Activated T-cell treated with anti-CD3 and anti-CD28 coated beads, Interleukin-2, amount 50 U/mL, for 72 hours (primary cell): ENCODE data around the gene PDCD7. TPM values are rescaled to one million over a fixed set of nuclear protein-coding genes. Genes with fewer than 3 reads are reported as not detected.
A peak's percentile ranks its signal among the peaks of the same experiment; 100 is the strongest.
"Not testable (repeated sequence)": the region's sequence is repeated elsewhere in the genome, so short reads cannot be mapped to it uniquely, and the experiment has no call there.

Experiments used
- ATAC-seq, 2 donors: fragments of 150-1000 bp; cut with Tn5 transposase; replicated peaks in 1 of 2; 2 replicates each; pipeline ENCODE4 v1.10.0; 2021; ENCODE audit warnings: moderate library complexity in 2 of 2, mild to moderate bottlenecking in 1 of 2
- DNase-seq, 2 donors: peaks; one replicate each; pipeline ENCODE4 v3.0.0; 2021 to 2022; ENCODE audit warnings: mixed read lengths in 1 of 2
- H3K27ac Mint-ChIP-seq: one replicate; pipeline ENCODE4 v1.8.0; 2022; ENCODE audit warnings: mild to moderate bottlenecking, moderate library complexity, mixed read lengths
- H3K27me3 Mint-ChIP-seq: one replicate; pipeline ENCODE4 v1.8.0; 2022; ENCODE audit warnings: low read depth, mixed read lengths
- H3K36me3 Mint-ChIP-seq, 2 donors: one replicate each; pipeline ENCODE4 v1.8.0; 2022; ENCODE audit warnings: mixed read lengths in 2 of 2, mild to moderate bottlenecking in 1 of 2; ENCODE audit not compliant: insufficient read depth in 2 of 2
- H3K4me1 Mint-ChIP-seq: one replicate; pipeline ENCODE4 v1.8.0; 2022; ENCODE audit warnings: low read depth, mixed read lengths
- H3K4me3 Mint-ChIP-seq, 2 donors: one replicate each; pipeline ENCODE4 v1.8.0; 2022; ENCODE audit warnings: mild to moderate bottlenecking in 2 of 2, mixed read lengths in 2 of 2, moderate library complexity in 2 of 2
- H3K9me3 Mint-ChIP-seq, 2 donors: one replicate each; pipeline ENCODE4 v1.8.0; 2022; ENCODE audit warnings: mixed read lengths in 2 of 2
- total RNA-seq, 2 donors: library from RNA; stranded (reverse); gene quantifications; one replicate each; pipeline ENCODE4 v1.2.3, GENCODE V29; 2022

The PDCD7 gene
- total RNA-seq, 2 donors from 2014 or later, result 47.4 to 49.0 TPM

- DNase-seq, result no peak
- no peak overlapping the region for H3K4me3 Mint-ChIP-seq
- H3K27me3 Mint-ChIP-seq, result no peaks in the 10 kb centered on the region
- H3K4me1 Mint-ChIP-seq, result no peaks in the 10 kb centered on the region
- no peak overlapping the region for H3K27ac Mint-ChIP-seq
- H3K36me3 Mint-ChIP-seq, result no peaks in the 10 kb centered on the region
- H3K9me3 Mint-ChIP-seq, result no peaks in the 10 kb centered on the region
- no peak for ATAC-seq
Observed at GRCh38 chr15:65094294-65094995, 39.2 kb downstream of the PDCD7 start.

DNA sequence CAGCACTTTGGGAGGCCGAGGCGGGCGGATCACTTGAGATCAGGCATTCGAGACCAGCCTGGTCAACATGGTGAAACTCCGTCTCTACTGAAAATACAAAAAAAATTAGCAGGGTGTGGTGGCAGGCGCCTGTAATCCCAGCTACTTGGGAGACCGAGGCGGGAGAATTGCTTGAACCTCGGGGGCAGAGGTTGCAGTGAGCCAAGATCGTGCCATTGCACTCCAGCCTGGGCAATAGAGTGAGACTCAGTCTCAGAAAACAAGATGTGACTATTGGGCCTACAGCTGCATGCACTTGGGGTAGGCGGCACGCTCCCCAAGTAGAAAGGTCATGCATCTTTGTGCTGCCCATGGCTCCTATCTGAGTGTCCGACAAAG, 39.8 kb downstream of the PDCD7 start:
- H3K27ac Mint-ChIP-seq, H3K4me1 Mint-ChIP-seq, H3K9me3 Mint-ChIP-seq, ATAC-seq, H3K36me3 Mint-ChIP-seq, H3K4me3 Mint-ChIP-seq, DNase-seq, H3K27me3 Mint-ChIP-seq: not testable (repeated sequence)

DNA sequence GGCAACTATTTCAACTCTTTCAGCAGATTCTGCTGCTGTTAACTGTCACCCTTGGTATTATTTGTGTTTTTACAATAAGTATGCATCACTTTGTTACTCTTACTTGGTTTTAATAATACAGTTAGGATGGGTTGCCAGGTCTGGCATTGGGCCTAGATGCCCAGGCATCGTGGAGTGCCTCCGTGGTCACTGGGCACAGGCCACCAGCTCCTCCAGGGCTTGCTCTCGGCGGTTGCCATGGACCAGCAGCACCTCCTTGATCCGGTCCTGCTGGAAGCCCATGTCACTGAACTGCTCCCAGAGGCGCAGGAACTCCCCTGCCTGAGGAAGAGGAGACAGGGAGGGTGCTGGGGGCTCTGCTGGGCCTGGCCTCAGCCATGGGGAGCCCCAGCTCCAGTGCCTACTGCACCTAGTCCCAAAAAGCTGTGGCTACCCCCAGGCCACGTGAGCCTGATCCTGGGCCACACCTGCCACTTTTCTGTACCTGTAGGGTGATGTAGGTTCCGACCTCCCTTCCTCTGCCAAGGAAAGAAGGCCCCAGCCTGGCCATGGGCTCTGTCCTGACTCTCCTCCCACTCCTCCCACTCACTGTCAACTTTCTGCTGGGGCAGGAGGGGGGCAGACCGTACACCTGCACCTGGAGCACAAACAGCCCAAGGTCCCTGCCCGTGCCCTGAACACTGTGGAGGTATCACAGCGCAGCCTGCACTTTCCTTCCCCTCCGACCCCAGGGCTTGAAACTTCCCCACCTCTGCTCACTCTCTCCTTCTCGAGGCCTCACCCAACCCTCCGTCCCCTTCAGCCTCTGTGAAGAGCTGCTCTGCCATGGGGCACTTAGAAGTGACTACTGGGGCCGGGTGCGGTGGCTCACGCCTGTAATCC, 40.5 kb downstream of the PDCD7 start:
- no peak for ATAC-seq
- Mint-ChIP-seq H3K27ac (peak overlapping the region; percentile 46), H3K27me3 (no peaks in the 10 kb centered on the region), H3K9me3 (no peaks in the 10 kb centered on the region), H3K4me3 (no peak overlapping the region), H3K4me1 (no peaks in the 10 kb centered on the region), H3K36me3 (no peaks in the 10 kb centered on the region)
- DNase-seq, result no peak

- Mint-ChIP-seq H3K36me3 (no peaks in the 10 kb centered on the region), H3K4me1 (no peaks in the 10 kb centered on the region), H3K27ac (no peak overlapping the region), H3K4me3 (no peak overlapping the region), H3K9me3 (no peaks in the 10 kb centered on the region), H3K27me3 (no peaks in the 10 kb centered on the region)
- DNase-seq, result no peak
- ATAC-seq, result no peak
Observed at GRCh38 chr15:65091946-65092770, 41.5 kb downstream of the PDCD7 start.

DNA sequence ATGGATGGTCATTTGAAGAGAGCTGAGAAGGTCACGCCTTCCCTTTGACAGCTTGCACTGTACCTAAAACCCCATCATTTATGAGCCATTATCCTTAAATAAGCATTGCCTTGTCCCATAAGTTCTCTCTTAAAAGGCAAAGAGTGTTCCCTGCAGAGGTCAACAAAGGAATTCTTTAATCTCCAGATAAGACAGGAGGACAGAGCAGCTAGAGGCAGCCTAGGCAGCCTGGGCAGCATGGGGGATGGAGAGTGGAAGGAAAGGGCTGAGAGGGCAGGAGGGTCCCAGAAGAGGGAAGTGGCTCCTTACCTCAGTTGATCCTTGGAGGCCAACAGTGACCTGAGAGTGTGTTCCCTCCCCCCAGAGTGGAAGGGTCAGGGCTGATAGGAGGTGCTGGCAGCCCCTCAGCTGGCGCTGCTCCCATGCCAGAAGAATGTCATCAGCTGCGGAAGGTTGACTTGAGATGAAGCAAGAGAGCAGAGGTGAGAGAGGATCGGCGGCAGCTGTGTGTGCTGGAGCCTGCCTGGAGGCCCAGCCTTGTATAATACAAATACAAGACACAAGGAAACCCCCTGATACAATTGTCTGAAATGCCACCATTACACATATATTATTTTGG, 44.3 kb downstream of the PDCD7 start:
- Mint-ChIP-seq H3K4me3 (no peak overlapping the region), H3K36me3 (no peaks in the 10 kb centered on the region), H3K27me3 (peaks cover 3% of the 10 kb centered on the region), H3K9me3 (no peaks in the 10 kb centered on the region), H3K4me1 (no peaks in the 10 kb centered on the region), H3K27ac (no peak overlapping the region)
- ATAC-seq (no peak), DNase-seq (no peak)

DNA sequence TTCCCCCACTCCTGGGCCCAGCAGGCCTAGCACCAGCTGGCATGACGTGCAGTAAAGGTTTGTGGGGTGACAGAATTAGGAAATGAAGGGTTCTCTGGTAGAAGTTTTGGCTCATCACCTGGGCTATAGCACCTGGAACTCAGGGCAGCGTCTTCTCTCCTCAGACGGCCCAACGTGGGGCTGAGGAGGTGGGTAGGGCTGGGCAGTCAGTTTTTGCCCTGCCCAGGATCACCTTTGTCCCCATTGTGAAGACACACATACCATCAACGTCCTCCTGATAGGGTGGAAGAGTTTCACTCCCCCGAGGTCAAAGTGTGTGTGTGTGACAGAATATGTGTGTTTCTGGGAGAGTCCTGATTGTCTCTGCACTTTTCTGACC, 45.0 kb downstream of the PDCD7 start:
- Mint-ChIP-seq H3K4me1 (no peaks in the 10 kb centered on the region), H3K4me3 (no peak overlapping the region), H3K36me3 (no peaks in the 10 kb centered on the region), H3K9me3 (no peaks in the 10 kb centered on the region), H3K27ac (no peak overlapping the region), H3K27me3 (peaks cover 10% of the 10 kb centered on the region)
- ATAC-seq (no peak), DNase-seq (no peak)

DNA sequence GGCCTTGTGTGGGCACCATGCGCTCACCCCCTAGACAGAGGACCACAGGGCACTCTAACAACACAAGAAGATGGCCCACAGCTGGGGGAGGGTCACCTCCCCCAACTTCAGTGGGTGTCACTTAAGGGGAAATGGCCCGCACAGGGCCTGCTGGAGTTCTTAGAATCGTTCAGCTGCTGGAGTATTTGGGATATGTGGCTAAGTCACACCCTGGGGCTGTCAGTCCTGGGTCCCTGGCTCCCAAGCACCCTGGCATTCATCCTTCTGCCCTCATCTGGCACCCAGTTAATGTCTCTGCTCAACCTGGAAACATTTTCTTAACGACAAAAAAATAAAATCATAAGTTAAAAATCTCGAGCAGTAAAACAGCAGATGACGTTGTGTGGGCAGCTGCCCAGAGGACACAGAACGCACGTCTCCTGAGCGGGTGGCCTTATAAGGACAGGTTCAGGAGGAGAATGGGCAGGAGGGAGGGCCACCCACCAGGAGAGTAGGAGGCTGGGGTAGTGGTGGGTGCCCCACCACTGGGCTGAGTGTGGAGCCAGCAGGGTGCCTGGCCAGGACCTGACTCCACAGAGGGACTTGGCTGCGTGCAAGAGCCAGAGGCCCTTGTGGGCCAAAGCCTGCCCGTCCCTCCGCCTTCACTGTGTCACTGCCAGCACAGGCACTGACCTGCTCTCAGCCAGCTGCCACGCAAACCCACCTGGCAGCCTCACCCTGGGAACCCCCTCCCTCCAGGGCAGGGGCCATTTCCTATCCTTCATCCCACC, 45.5 kb downstream of the PDCD7 start:
- Mint-ChIP-seq H3K4me1 (no peaks in the 10 kb centered on the region), H3K36me3 (no peaks in the 10 kb centered on the region), H3K9me3 (no peaks in the 10 kb centered on the region), H3K27ac (no peak overlapping the region), H3K4me3 (no peak overlapping the region), H3K27me3 (peaks cover 13% of the 10 kb centered on the region)
- ATAC-seq (no peak), DNase-seq (no peak)

GRCh38 chr15:65087411-65087810, 46.2 kb downstream of the PDCD7 start:
- ATAC-seq (no peak), DNase-seq (no peak)
- Mint-ChIP-seq H3K27ac (no peak overlapping the region), H3K4me1 (peaks cover 6% of the 10 kb centered on the region), H3K9me3 (no peaks in the 10 kb centered on the region), H3K4me3 (no peak overlapping the region), H3K36me3 (no peaks in the 10 kb centered on the region), H3K27me3 (peaks cover 19% of the 10 kb centered on the region)

- Mint-ChIP-seq H3K27ac (no peak overlapping the region), H3K27me3 (peaks cover 21% of the 10 kb centered on the region), H3K36me3 (no peaks in the 10 kb centered on the region), H3K4me3 (no peak overlapping the region), H3K9me3 (no peaks in the 10 kb centered on the region), H3K4me1 (peaks cover 13% of the 10 kb centered on the region)
- DNase-seq, result no peak
- no peak for ATAC-seq
Observed at GRCh38 chr15:65086680-65087111, 46.9 kb downstream of the PDCD7 start.

GRCh38 chr15:65085990-65086679, 47.5 kb downstream of the PDCD7 start:
- peaks cover 21% of the 10 kb centered on the region for H3K27me3 Mint-ChIP-seq
- H3K27ac Mint-ChIP-seq, result no peak overlapping the region
- peak; percentile 10 to 14 for DNase-seq
- H3K36me3 Mint-ChIP-seq, result no peaks in the 10 kb centered on the region
- H3K9me3 Mint-ChIP-seq, result no peaks in the 10 kb centered on the region
- ATAC-seq, result peak in 1 of 2 donors; percentile 24
- H3K4me1 Mint-ChIP-seq, result peaks cover 15% of the 10 kb centered on the region
- no peak overlapping the region for H3K4me3 Mint-ChIP-seq

DNA sequence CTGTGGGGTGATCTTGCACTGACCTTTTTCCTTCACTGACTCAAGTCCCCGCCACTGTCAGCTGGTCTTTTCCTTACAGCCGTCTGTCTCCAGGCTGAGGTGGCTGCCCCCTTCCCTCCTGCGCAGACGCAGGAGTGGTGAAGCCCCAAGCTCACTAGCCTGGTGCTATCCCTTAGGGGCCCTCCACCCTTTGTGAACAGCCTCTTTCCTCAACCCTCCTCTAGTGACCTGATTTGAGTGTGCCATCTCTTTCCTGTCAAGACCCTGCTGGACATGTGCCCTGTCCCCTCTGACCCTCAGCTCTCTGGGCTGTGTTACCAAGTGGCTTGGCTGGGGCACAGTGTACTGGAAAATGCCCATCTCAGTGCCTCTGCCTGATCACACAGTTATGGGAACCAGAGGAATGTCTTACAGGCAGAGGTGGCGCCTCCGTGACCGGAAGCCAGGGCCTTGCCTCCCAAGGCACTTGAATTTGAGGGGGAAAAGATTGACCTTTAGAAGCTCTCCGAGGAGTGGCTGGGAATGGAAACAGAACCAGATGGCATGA, 48.3 kb downstream of the PDCD7 start:
- no peak overlapping the region for H3K27ac Mint-ChIP-seq
- H3K36me3 Mint-ChIP-seq, result no peaks in the 10 kb centered on the region
- H3K4me1 Mint-ChIP-seq, result peaks cover 15% of the 10 kb centered on the region
- no peaks in the 10 kb centered on the region for H3K9me3 Mint-ChIP-seq
- peaks cover 21% of the 10 kb centered on the region for H3K27me3 Mint-ChIP-seq
- no peak for ATAC-seq
- DNase-seq, result no peak
- H3K4me3 Mint-ChIP-seq, result no peak overlapping the region
